ENCODE data around the gene SLC39A11. TPM values are rescaled to one million over a fixed set of nuclear protein-coding genes. Genes with fewer than 3 reads are reported as not detected.

SLC39A11 gene
- total RNA-seq, 1 experiment from 2014 or later, result 15.2 TPM

DNA sequence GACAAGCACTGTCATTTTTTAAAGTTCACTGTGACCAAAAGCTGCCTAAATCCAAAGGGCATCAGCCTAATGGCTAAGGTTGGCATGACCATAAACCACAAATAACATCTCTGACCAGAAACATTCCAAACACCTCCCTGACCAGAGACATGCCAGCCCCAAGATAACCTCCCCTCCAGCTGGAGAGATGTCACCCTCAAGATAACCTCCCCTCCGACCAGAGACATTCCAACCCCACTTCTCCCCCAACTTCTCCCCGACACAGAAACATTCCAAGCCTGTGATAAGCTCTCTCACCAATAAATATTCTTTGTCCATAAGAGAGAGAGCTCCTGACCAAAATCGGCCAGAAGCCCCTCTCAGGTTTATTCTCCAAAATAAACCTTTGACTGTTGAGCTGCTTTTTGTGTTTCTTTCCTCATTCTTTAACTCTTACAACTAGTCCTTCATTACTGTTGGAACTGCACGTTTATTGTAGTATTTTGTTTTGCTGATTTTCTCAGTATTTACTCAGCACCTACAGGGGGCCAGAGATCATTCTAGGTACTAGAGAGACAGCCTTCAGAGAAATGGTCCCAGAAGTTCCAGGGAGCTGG lies 325.6 kb downstream of the SLC39A11 start:
- no peak overlapping the region for H3K4ac ChIP-seq (ENCODE audit: low read depth, low read length)
- no peak overlapping the region for H2BK5ac ChIP-seq (ENCODE audit: insufficient read length, low read length)
- no peak overlapping the region for H3K4me2 ChIP-seq (ENCODE audit: insufficient read depth, insufficient read length, low read length)
- peaks cover 23% of the 10 kb centered on the region; the same call in 1 of the 2 replicates for H3K27me3 ChIP-seq (ENCODE audit: insufficient read depth, low read length)
- no peak overlapping the region for H3K56ac ChIP-seq (ENCODE audit: insufficient read length, low read depth, low read length)
- no peak overlapping the region for H3K27ac ChIP-seq (ENCODE audit: insufficient read length, low read depth, low read length)
- no peak for DNase-seq
- H3K23me2 ChIP-seq (ENCODE audit: insufficient read length, low read depth, low read length, poor library complexity, severe bottlenecking), result no peaks in the 10 kb centered on the region
- H3K18ac ChIP-seq (ENCODE audit: insufficient read length, low read depth, low read length), result no peak overlapping the region
- H4K91ac ChIP-seq (ENCODE audit: insufficient read length, low read depth, low read length), result no peak overlapping the region
- TF ChIP-seq, protein P1, sequence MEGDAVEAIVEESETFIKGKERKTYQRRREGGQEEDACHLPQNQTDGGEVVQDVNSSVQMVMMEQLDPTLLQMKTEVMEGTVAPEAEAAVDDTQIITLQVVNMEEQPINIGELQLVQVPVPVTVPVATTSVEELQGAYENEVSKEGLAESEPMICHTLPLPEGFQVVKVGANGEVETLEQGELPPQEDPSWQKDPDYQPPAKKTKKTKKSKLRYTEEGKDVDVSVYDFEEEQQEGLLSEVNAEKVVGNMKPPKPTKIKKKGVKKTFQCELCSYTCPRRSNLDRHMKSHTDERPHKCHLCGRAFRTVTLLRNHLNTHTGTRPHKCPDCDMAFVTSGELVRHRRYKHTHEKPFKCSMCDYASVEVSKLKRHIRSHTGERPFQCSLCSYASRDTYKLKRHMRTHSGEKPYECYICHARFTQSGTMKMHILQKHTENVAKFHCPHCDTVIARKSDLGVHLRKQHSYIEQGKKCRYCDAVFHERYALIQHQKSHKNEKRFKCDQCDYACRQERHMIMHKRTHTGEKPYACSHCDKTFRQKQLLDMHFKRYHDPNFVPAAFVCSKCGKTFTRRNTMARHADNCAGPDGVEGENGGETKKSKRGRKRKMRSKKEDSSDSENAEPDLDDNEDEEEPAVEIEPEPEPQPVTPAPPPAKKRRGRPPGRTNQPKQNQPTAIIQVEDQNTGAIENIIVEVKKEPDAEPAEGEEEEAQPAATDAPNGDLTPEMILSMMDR (conservative IDR thresholded peaks at IDR 0.05), result no peak
- no peak overlapping the region for H2BK120ac ChIP-seq (ENCODE audit: low read depth, low read length, poor library complexity, severe bottlenecking)
- no peak overlapping the region for H2BK20ac ChIP-seq (ENCODE audit: low read depth, low read length, poor library complexity, severe bottlenecking)
- no peak overlapping the region for H3K14ac ChIP-seq (ENCODE audit: insufficient read depth, low read length)
- H3K79me1 ChIP-seq (ENCODE audit: insufficient read depth, low read depth, low read length, poor library complexity, severe bottlenecking), result no peaks in the 10 kb centered on the region
- no peaks in the 10 kb centered on the region for H3K4me1 ChIP-seq (ENCODE audit: insufficient read depth, low read length)
- no peaks in the 10 kb centered on the region for H4K20me1 ChIP-seq (ENCODE audit: control insufficient read depth, insufficient read depth, insufficient read length)
- H3K79me2 ChIP-seq (ENCODE audit: insufficient read depth, low read length), result no peaks in the 10 kb centered on the region
- H3T11ph ChIP-seq (ENCODE audit: low read length), result no peak overlapping the region
- no peak overlapping the region for H3K23ac ChIP-seq (ENCODE audit: insufficient read length, low read depth, low read length)
- H2BK15ac ChIP-seq (ENCODE audit: low read depth, low read length), result no peak overlapping the region
- no peak overlapping the region for H2BK12ac ChIP-seq (ENCODE audit: insufficient read length, low read depth, low read length)
- peaks cover 18% of the 10 kb centered on the region for H3K9me3 ChIP-seq (ENCODE audit: control insufficient read depth, low read depth, low read length)
- no CpG with 5 or more reads among the region's 4 CpGs for WGBS (ENCODE audit: extremely low coverage, insufficient read length, low lambda C conversion rate)
- Mint-ChIP-seq H3K4me3 (no peak overlapping the region), H3K27me3 (ENCODE audit: low read depth) (peaks cover 64% of the 10 kb centered on the region), H3K36me3 (ENCODE audit: insufficient read depth in 1 of 3, low read depth in 3 of 3) (peaks cover 11 to 28% (median 11%) of the 10 kb centered on the region in 3 experiments; a peak in 6 of 7 replicates), H3K9me3 (peaks cover 24 to 29% of the 10 kb centered on the region in 2 experiments), H3K4me1 (peaks cover 4% of the 10 kb centered on the region in 2 experiments), H3K27ac (no peak overlapping the region)
- no peak overlapping the region for H4K8ac ChIP-seq (replicated peaks; ENCODE audit: insufficient read length, low read depth, low read length)
- H3K9ac ChIP-seq (ENCODE audit: extremely low read depth, insufficient read length, low read length), result no peak overlapping the region
- no peak overlapping the region for H4K5ac ChIP-seq (ENCODE audit: insufficient read length, low read depth, low read length)
- H2AK5ac ChIP-seq (ENCODE audit: insufficient read length, low read length), result no peak overlapping the region
- H2AFZ ChIP-seq (ENCODE audit: low read length), result no peak overlapping the region
